ENCODE measurements around the gene CCDC116. TPM values are rescaled to one million over a fixed set of nuclear protein-coding genes. Genes with fewer than 3 reads are reported as not detected.
"Not testable (repeated sequence)": the region's sequence is repeated elsewhere in the genome, so short reads cannot be mapped to it uniquely, and the experiment has no call there.

The CCDC116 gene
- total and polyA plus RNA-seq, 3 experiments from 2014 or later, result 0.48 to 0.51 TPM; not detected in 1

GRCh38 chr22:21636629-21637218 is 4.2 kb downstream of the CCDC116 start:
- no peak for DNase-seq
- no peak overlapping the region for H3K4me3 Mint-ChIP-seq
- H3K9me3 Mint-ChIP-seq, result no peaks in the 10 kb centered on the region
- H3K27ac Mint-ChIP-seq, result no peak overlapping the region
- peaks cover 13 to 16% (median 14%) of the 10 kb centered on the region in 3 donors for H3K4me1 Mint-ChIP-seq
- Histone ChIP-seq H3K36me3 (ENCODE audit: insufficient read depth, low read length) (no peaks in the 10 kb centered on the region), H3K4me3 (ENCODE audit: low read length) (no peak overlapping the region), H3K27ac (ENCODE audit: low read depth, low read length) (no peak overlapping the region), H3K27me3 (ENCODE audit: insufficient read depth, low read length, poor library complexity, severe bottlenecking) (no peaks in the 10 kb centered on the region), H3K4me1 (ENCODE audit: insufficient read depth, low read length) (peaks cover 13% of the 10 kb centered on the region), H3K9me3 (ENCODE audit: low read length) (no peaks in the 10 kb centered on the region)
- CTCF ChIA-PET, result interaction anchor here (6.3 kb wide), 1 partner anchor 11 kb away, joined by 35 read pairs; no protein-coding TSS in a partner anchor
- no peaks in the 10 kb centered on the region for H3K27me3 Mint-ChIP-seq
- H3K36me3 Mint-ChIP-seq, result no peaks in the 10 kb centered on the region
- POLR2A ChIA-PET, result no interaction called here

- H3K4me3 ChIP-seq (ENCODE audit: low read length); H3K9me3 ChIP-seq (ENCODE audit: low read length); H3K4me3 Mint-ChIP-seq; H3K36me3 Mint-ChIP-seq; H3K4me1 ChIP-seq (ENCODE audit: insufficient read depth, low read length); H3K36me3 ChIP-seq (ENCODE audit: insufficient read depth, low read length); POLR2A ChIA-PET; H3K9me3 Mint-ChIP-seq; H3K27me3 ChIP-seq (ENCODE audit: insufficient read depth, low read length, poor library complexity, severe bottlenecking); H3K27ac ChIP-seq (ENCODE audit: low read depth, low read length); H3K27ac Mint-ChIP-seq; DNase-seq; H3K27me3 Mint-ChIP-seq: not testable (repeated sequence)
- CTCF ChIA-PET, result interaction anchor here (6.3 kb wide), 1 partner anchor 10 kb away, joined by 35 read pairs; no protein-coding TSS in a partner anchor
- H3K4me1 Mint-ChIP-seq, result peaks cover 13 to 17% (median 17%) of the 10 kb centered on the region in 3 donors
Observed at GRCh38 chr22:21637450-21637849, 4.9 kb downstream of the CCDC116 start.

GRCh38 chr22:21639359-21639758 is 6.8 kb downstream of the CCDC116 start:
- POLR2A ChIA-PET, result no interaction called here
- H3K4me1 ChIP-seq (ENCODE audit: insufficient read depth, low read length), result peaks cover 16% of the 10 kb centered on the region

GRCh38 chr22:21640810-21641209 is 8.2 kb downstream of the CCDC116 start:
- no peak for DNase-seq
- Mint-ChIP-seq H3K36me3 (peaks cover 0 to 18% (median 0%) of the 10 kb centered on the region in 3 donors), H3K4me3 (peak overlapping the region; percentile 6 to 91 (median 87)), H3K27me3 (no peaks in the 10 kb centered on the region), H3K4me1 (peaks cover 24 to 25% (median 25%) of the 10 kb centered on the region in 3 donors), H3K27ac (peak overlapping the region in 4 of 8 donors; percentile 54 to 99 (median 84)), H3K9me3 (no peaks in the 10 kb centered on the region)
- Histone ChIP-seq H3K4me1 (ENCODE audit: insufficient read depth, low read length) (peaks cover 16% of the 10 kb centered on the region), H3K4me3 (ENCODE audit: low read length) (peak overlapping the region; percentile 75), H3K9me3 (ENCODE audit: low read length) (no peaks in the 10 kb centered on the region), H3K36me3 (ENCODE audit: insufficient read depth, low read length) (peaks cover 5% of the 10 kb centered on the region), H3K27me3 (ENCODE audit: insufficient read depth, low read length, poor library complexity, severe bottlenecking) (no peaks in the 10 kb centered on the region), H3K27ac (ENCODE audit: low read depth, low read length) (peak overlapping the region; percentile 96)
- ChIA-PET POLR2A (interaction anchor here (6.0 kb wide), 1 partner anchor 11 kb away, joined by 76 read pairs; the partner anchor contains the start of gene YDJC), CTCF (interaction anchor here (1.4 to 5.4 kb wide), 3 partner anchors 11 to 297 kb away, joined by 3 to 99 read pairs (median 5); partner anchors contain the start of genes CCDC116 and YDJC)

More at GRCh38 chr22:21639359-21639758, 6.8 kb downstream of the CCDC116 start:
- H3K27me3 ChIP-seq (ENCODE audit: insufficient read depth, low read length, poor library complexity, severe bottlenecking), result no peaks in the 10 kb centered on the region
- Mint-ChIP-seq H3K4me1 (peaks cover 24 to 25% (median 25%) of the 10 kb centered on the region in 3 donors), H3K27me3 (no peaks in the 10 kb centered on the region), H3K4me3 (peak overlapping the region in 1 of 7 donors; percentile 68), H3K9me3 (no peaks in the 10 kb centered on the region), H3K36me3 (peaks cover 0 to 13% (median 0%) of the 10 kb centered on the region in 3 donors), H3K27ac (no peak overlapping the region)
- CTCF ChIA-PET, result interaction anchor here (2.1 to 5.4 kb wide), 2 partner anchors 9 to 10 kb away, joined by 5 to 99 read pairs; partner anchors contain the start of genes CCDC116 and YDJC
- no peak for DNase-seq
- no peak overlapping the region for H3K27ac ChIP-seq (ENCODE audit: low read depth, low read length)
- H3K36me3 ChIP-seq (ENCODE audit: insufficient read depth, low read length), result peaks cover 5% of the 10 kb centered on the region
- H3K4me3 ChIP-seq (ENCODE audit: low read length), result no peak overlapping the region
- H3K9me3 ChIP-seq (ENCODE audit: low read length), result no peaks in the 10 kb centered on the region

- Mint-ChIP-seq H3K9me3 (no peaks in the 10 kb centered on the region), H3K4me3 (peak overlapping the region; percentile 77 to 91 (median 87)), H3K36me3 (peaks cover 0 to 21% (median 1%) of the 10 kb centered on the region in 3 donors), H3K27me3 (no peaks in the 10 kb centered on the region), H3K4me1 (peaks cover 25 to 27% (median 26%) of the 10 kb centered on the region in 3 donors), H3K27ac (peak overlapping the region in 7 of 8 donors; percentile 77 to 99 (median 91))
- ChIA-PET POLR2A (interaction anchor here (0.8 to 6.0 kb wide), 4 partner anchors 9 to 25 kb away, joined by 3 to 76 read pairs (median 10); partner anchors contain the start of genes CCDC116 and YDJC), CTCF (interaction anchor here (1.4 to 5.4 kb wide), 5 partner anchors 11 to 297 kb away, joined by 3 to 99 read pairs (median 5); partner anchors contain the start of genes CCDC116 and YDJC)
- peaks cover 8% of the 10 kb centered on the region for H3K36me3 ChIP-seq (ENCODE audit: insufficient read depth, low read length)
- H3K9me3 ChIP-seq (ENCODE audit: low read length), result no peaks in the 10 kb centered on the region
- H3K4me1 ChIP-seq (ENCODE audit: insufficient read depth, low read length), result peaks cover 19% of the 10 kb centered on the region
- H3K4me3 ChIP-seq (ENCODE audit: low read length), result peak overlapping the region; percentile 75
- no peaks in the 10 kb centered on the region for H3K27me3 ChIP-seq (ENCODE audit: insufficient read depth, low read length, poor library complexity, severe bottlenecking)
- peak overlapping the region; percentile 96 for H3K27ac ChIP-seq (ENCODE audit: low read depth, low read length)
- DNase-seq, result no peak
Observed at GRCh38 chr22:21641417-21641788, 8.8 kb downstream of the CCDC116 start.

- H3K4me3 ChIP-seq (ENCODE audit: low read length), result peak within 1 kb of the TSS; percentile 86
- DNase-seq, result peak; percentile 97 to 99 (median 98)
Observed at GRCh38 chr22:21641789-21642583, 9.4 kb downstream of the CCDC116 start, which contains the start of gene SDF2L1. Gene SDF2L1, plus strand, starts transcription at chr22:21642302. Its CDS starts 35 bp downstream, at chr22:21642337.

GRCh38 chr22:21642584-21643448 is 10.3 kb downstream of the CCDC116 start:
- peak overlapping the region; percentile 77 to 91 (median 87) for H3K4me3 Mint-ChIP-seq
- H3K9me3 Mint-ChIP-seq, result no peaks in the 10 kb centered on the region
- DNase-seq, result peak; percentile 41 to 72 (median 52)
- peak overlapping the region; percentile 44 to 99 (median 90) for H3K27ac Mint-ChIP-seq
- H3K27ac ChIP-seq (ENCODE audit: low read depth, low read length), result peak overlapping the region; percentile 96
- CTCF ChIA-PET, result interaction anchor here (0.8 to 5.4 kb wide), 13 partner anchors 9 to 295 kb away, joined by 3 to 99 read pairs (median 6); partner anchors contain the start of genes CCDC116, PPIL2 and YDJC
- no peaks in the 10 kb centered on the region for H3K27me3 ChIP-seq (ENCODE audit: insufficient read depth, low read length, poor library complexity, severe bottlenecking)
- peaks cover 2 to 27% (median 7%) of the 10 kb centered on the region in 3 donors for H3K36me3 Mint-ChIP-seq
- no peaks in the 10 kb centered on the region for H3K27me3 Mint-ChIP-seq
- POLR2A ChIA-PET, result interaction anchor here (0.5 to 6.0 kb wide), 6 partner anchors 9 to 93 kb away, joined by 4 to 76 read pairs (median 6); partner anchors contain the start of genes CCDC116, YDJC and YPEL1
- no peaks in the 10 kb centered on the region for H3K9me3 ChIP-seq (ENCODE audit: low read length)
- H3K4me1 ChIP-seq (ENCODE audit: insufficient read depth, low read length), result peaks cover 27% of the 10 kb centered on the region
- peaks cover 15% of the 10 kb centered on the region for H3K36me3 ChIP-seq (ENCODE audit: insufficient read depth, low read length)
- H3K4me3 ChIP-seq (ENCODE audit: low read length), result peak overlapping the region; percentile 86
- peaks cover 31 to 33% (median 31%) of the 10 kb centered on the region in 3 donors for H3K4me1 Mint-ChIP-seq

More at GRCh38 chr22:21641789-21642583, 9.4 kb downstream of the CCDC116 start, which contains the start of gene SDF2L1:
- H3K27me3 ChIP-seq (ENCODE audit: insufficient read depth, low read length, poor library complexity, severe bottlenecking), result no peaks in the 10 kb centered on the region
- Mint-ChIP-seq H3K4me3 (peak within 1 kb of the TSS; percentile 77 to 91 (median 87)), H3K4me1 (peaks cover 31 to 33% (median 31%) of the 10 kb centered on the region in 3 donors), H3K27ac (peak within 1 kb of the TSS; percentile 44 to 99 (median 90)), H3K9me3 (no peaks in the 10 kb centered on the region), H3K36me3 (peaks cover 2 to 27% (median 7%) of the 10 kb centered on the region in 3 donors), H3K27me3 (no peaks in the 10 kb centered on the region)
- peaks cover 25% of the 10 kb centered on the region for H3K4me1 ChIP-seq (ENCODE audit: insufficient read depth, low read length)
- ChIA-PET POLR2A (interaction anchor here (0.5 to 6.0 kb wide), 6 partner anchors 10 to 74 kb away, joined by 3 to 76 read pairs (median 6); partner anchors contain the start of genes CCDC116 and YDJC), CTCF (interaction anchor here (1.0 to 5.4 kb wide), 11 partner anchors 8 to 296 kb away, joined by 3 to 99 read pairs (median 6); partner anchors contain the start of genes CCDC116, PPIL2 and YDJC)
- H3K27ac ChIP-seq (ENCODE audit: low read depth, low read length), result peak within 1 kb of the TSS; percentile 96
- H3K9me3 ChIP-seq (ENCODE audit: low read length), result no peaks in the 10 kb centered on the region
- H3K36me3 ChIP-seq (ENCODE audit: insufficient read depth, low read length), result peaks cover 11% of the 10 kb centered on the region
